SU-DHL-6 (cell line): ENCODE measurements around the gene UHRF2.

Experiments
- H2AFZ ChIP-seq: fragments of 200-600 bp; sonication (generic); 2 replicates; pipeline ENCODE4 v1.6.1; 2014; ENCODE audit warnings: low read depth, mild to moderate bottlenecking, moderate library complexity, mixed read lengths, antibody characterized with exemption, low read length; ENCODE audit not compliant: severe bottlenecking
- H3F3A ChIP-seq: fragments of 200-600 bp; shearing (Covaris generic); 2 replicates; pipeline ENCODE4 v1.6.0; 2016; ENCODE audit warnings: antibody characterized with exemption, mild to moderate bottlenecking; ENCODE audit not compliant: insufficient read depth
- H3K27ac ChIP-seq: fragments of 200-600 bp; sonication (generic); 2 replicates; pipeline ENCODE4 v1.5.1; 2016; ENCODE audit warnings: low read depth, mild to moderate bottlenecking, low read length, moderate library complexity, mixed read lengths
- H3K27me3 ChIP-seq: fragments of 200-600 bp; sonication (generic), shearing (Covaris generic); 2 replicates; pipeline ENCODE4 v1.6.0; 2014; ENCODE audit warnings: mild to moderate bottlenecking, low read length
- H3K36me3 ChIP-seq: fragments of 200-600 bp; sonication (generic); 2 replicates; pipeline ENCODE4 v1.6.1; 2014; ENCODE audit warnings: mild to moderate bottlenecking, low read length, mixed read lengths
- H3K4me2 ChIP-seq: fragments of 300-600, 200-600 bp; shearing (Covaris generic), sonication (generic); 2 replicates; pipeline ENCODE4 v1.6.0; 2014; ENCODE audit warnings: low read length, low read depth, mild to moderate bottlenecking; ENCODE audit not compliant: poor library complexity, severe bottlenecking
- H3K4me3 ChIP-seq: fragments of 200-600 bp; sonication (generic); 2 replicates; pipeline ENCODE4 v1.5.1; 2014; ENCODE audit warnings: antibody characterized with exemption, low read length, mild to moderate bottlenecking, mixed read lengths; ENCODE audit not compliant: insufficient read depth, poor library complexity, severe bottlenecking
- H3K79me2 ChIP-seq: fragments of 200-600 bp; sonication (generic); 2 replicates; pipeline ENCODE4 v1.6.1; 2014; ENCODE audit warnings: mild to moderate bottlenecking, low read length, moderate library complexity; ENCODE audit not compliant: insufficient read depth
- H3K9ac ChIP-seq: fragments of 200-600 bp; sonication (generic); 2 replicates; pipeline ENCODE4 v1.7.0; 2014; ENCODE audit warnings: mild to moderate bottlenecking, low read length
- H3K9me2 ChIP-seq: fragments of 200-600 bp; sonication (generic); replicated peaks from 2 replicates; pipeline ENCODE4 v1.6.1; 2014; ENCODE audit warnings: low read length; ENCODE audit not compliant: insufficient read depth
- H3K9me3 ChIP-seq: fragments of 200-600 bp; sonication (generic); 2 replicates; pipeline ENCODE4 v1.6.1; 2014; ENCODE audit warnings: low read length, mixed read lengths; ENCODE audit not compliant: insufficient read depth
- H4K20me1 ChIP-seq: fragments of 200-600 bp; sonication (generic); 2 replicates; pipeline ENCODE4 v1.6.1; 2014; ENCODE audit warnings: low read depth, mild to moderate bottlenecking, antibody characterized with exemption, low read length, moderate library complexity, mixed read lengths
- CTCF ChIP-seq: fragments of 200-600 bp; sonication (generic); IDR thresholded peaks from one replicate; pipeline ENCODE4 v1.5.1; 2017; ENCODE audit warnings: antibody characterized with exemption, mild to moderate bottlenecking, low read length, moderate library complexity; ENCODE audit not compliant: insufficient read depth, poor library complexity, severe bottlenecking
- EZH2phosphoT487 ChIP-seq: fragments of 200-600 bp; sonication (generic), shearing (Covaris generic); conservative IDR thresholded peaks from 2 replicates; pipeline ENCODE4 v1.6.1; 2018; ENCODE audit warnings: mild to moderate bottlenecking, antibody characterized with exemption, low read length, moderate library complexity, mixed read lengths

Gene UHRF2

DNA sequence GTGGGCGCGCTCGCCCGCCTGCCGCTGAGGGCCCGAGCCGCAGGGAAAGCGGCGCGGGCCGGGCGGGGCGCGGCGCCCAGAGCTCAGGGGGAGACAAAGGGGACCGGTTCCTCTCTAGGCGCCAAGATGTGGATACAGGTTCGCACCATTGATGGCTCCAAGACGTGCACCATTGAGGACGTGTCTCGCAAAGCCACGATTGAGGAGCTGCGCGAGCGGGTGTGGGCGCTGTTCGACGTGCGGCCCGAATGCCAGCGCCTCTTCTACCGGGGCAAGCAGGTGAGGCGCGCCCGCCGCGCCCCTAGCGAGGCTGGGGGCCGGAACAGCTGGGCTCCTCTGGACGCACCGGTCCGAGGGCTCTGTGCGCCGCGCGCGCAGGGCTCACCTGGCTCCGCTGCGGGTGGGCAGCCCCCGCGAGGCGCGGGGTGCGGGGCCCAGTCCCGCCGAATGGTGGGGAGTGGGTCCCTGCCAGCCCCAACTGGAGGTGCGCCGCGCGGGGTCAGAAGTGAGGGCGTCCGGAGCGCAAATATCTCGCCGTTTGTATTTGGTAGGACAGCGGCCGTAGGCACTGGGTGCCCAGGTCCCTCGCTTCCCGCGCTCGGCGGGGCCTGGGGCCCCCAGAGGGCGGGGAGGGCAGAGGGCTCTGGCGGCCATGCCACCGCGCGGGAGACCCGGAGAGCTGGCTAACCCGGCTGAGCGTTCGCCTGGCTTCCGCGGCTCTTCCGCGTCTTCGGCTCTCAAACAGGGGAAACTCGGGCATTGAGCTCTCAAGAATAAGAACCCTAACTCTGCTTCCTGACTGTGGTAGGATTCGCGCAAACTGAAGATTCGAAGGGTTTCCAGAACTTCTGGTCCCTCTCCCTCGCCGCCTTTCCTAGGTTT is 607 bp downstream of the UHRF2 start:
- Histone ChIP-seq H3K79me2 (peaks cover 53% of the 10 kb centered on the region), H2AFZ (peak overlapping the region; percentile 49)

DNA sequence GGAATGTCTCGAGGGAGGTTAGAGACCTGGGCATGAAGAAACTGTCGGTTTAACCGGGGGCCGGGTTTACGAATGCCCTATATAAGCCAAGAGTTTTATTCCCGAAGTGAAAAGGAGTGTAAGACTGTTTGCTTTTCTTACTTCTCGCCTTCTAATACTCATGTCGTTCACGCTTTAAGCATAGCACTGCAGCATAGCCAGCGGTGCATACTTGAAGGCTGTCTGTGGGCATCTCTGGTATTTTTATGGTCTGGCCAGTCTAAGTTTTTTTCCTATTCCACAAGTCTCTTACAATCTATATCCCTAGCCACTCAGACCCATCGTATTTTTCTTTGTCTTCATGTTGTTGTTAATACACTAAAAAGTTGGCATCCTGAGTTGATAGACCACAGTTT is 1.2 kb downstream of the UHRF2 start:
- H3K4me3 ChIP-seq, result peak overlapping the region; percentile 87
- peaks cover 44% of the 10 kb centered on the region for H4K20me1 ChIP-seq
- H2AFZ ChIP-seq, result no peak overlapping the region
- no peaks in the 10 kb centered on the region for H3K36me3 ChIP-seq
- H3K9me3 ChIP-seq, result 0 out of 2 replicates have a peak, but pooled peaks cover 3% of the 10 kb centered on the region
- peak overlapping the region; percentile 97 for H3K9ac ChIP-seq
- peaks cover 60% of the 10 kb centered on the region for H3K79me2 ChIP-seq
- TF ChIP-seq CTCF, result no peak
- no peak for TF ChIP-seq EZH2phosphoT487
- H3K4me2 ChIP-seq, result peak overlapping the region; percentile 75
- no peaks in the 10 kb centered on the region for H3K9me2 ChIP-seq
- H3K27ac ChIP-seq, result peak overlapping the region; percentile 84
- no peaks in the 10 kb centered on the region for H3K27me3 ChIP-seq
- H3F3A ChIP-seq, result peaks cover 18% of the 10 kb centered on the region; the same call in 1 of the 2 replicates

More for the DNA sequence above, 607 bp downstream of the UHRF2 start:
- H3K27ac ChIP-seq, result peak overlapping the region; percentile 84
- TF ChIP-seq CTCF (no peak), EZH2phosphoT487 (no peak)
- H3K27me3 ChIP-seq, result no peaks in the 10 kb centered on the region
- 0 out of 2 replicates have a peak, but pooled peaks cover 3% of the 10 kb centered on the region for H3K9me3 ChIP-seq
- H3K4me3 ChIP-seq, result peak overlapping the region; percentile 87
- H3K36me3 ChIP-seq, result no peaks in the 10 kb centered on the region
- peaks cover 18% of the 10 kb centered on the region; the same call in 1 of the 2 replicates for H3F3A ChIP-seq
- no peaks in the 10 kb centered on the region for H3K9me2 ChIP-seq
- H3K9ac ChIP-seq, result peak overlapping the region; percentile 97
- peak overlapping the region; percentile 75 for H3K4me2 ChIP-seq
- H4K20me1 ChIP-seq, result peaks cover 37% of the 10 kb centered on the region

- TF ChIP-seq EZH2phosphoT487 (no peak), CTCF (no peak)
- Histone ChIP-seq H3K79me2 (peaks cover 70% of the 10 kb centered on the region), H3K9ac (peak overlapping the region; percentile 97), H3K27me3 (no peaks in the 10 kb centered on the region), H3F3A (peaks cover 16% of the 10 kb centered on the region; the same call in 1 of the 2 replicates), H3K4me2 (peak overlapping the region; percentile 75), H3K9me3 (0 out of 2 replicates have a peak, but pooled peaks cover 3% of the 10 kb centered on the region), H3K4me3 (peak overlapping the region; percentile 87), H4K20me1 (peaks cover 45% of the 10 kb centered on the region), H2AFZ (no peak overlapping the region), H3K27ac (0 out of 2 replicates have a peak overlapping the region, but pooled peaks have one; percentile 84), H3K36me3 (no peaks in the 10 kb centered on the region), H3K9me2 (no peaks in the 10 kb centered on the region)
Observed at GRCh38 chr9:6415266-6415665, 2.3 kb downstream of the UHRF2 start.
